Limb (tissue), 2 donors: ENCODE measurements around the gene DSG4.
"Not testable (repeated sequence)": the region's sequence is repeated elsewhere in the genome, so short reads cannot be mapped to it uniquely, and the experiment has no call there.

ENCODE experiments used
- DNase-seq, 2 donors: peaks; one replicate each; pipeline ENCODE4 v3.0.0-alpha.2; 2016; ENCODE audit errors: extremely low spot score in 2 of 2

DSG4 gene, protein sequence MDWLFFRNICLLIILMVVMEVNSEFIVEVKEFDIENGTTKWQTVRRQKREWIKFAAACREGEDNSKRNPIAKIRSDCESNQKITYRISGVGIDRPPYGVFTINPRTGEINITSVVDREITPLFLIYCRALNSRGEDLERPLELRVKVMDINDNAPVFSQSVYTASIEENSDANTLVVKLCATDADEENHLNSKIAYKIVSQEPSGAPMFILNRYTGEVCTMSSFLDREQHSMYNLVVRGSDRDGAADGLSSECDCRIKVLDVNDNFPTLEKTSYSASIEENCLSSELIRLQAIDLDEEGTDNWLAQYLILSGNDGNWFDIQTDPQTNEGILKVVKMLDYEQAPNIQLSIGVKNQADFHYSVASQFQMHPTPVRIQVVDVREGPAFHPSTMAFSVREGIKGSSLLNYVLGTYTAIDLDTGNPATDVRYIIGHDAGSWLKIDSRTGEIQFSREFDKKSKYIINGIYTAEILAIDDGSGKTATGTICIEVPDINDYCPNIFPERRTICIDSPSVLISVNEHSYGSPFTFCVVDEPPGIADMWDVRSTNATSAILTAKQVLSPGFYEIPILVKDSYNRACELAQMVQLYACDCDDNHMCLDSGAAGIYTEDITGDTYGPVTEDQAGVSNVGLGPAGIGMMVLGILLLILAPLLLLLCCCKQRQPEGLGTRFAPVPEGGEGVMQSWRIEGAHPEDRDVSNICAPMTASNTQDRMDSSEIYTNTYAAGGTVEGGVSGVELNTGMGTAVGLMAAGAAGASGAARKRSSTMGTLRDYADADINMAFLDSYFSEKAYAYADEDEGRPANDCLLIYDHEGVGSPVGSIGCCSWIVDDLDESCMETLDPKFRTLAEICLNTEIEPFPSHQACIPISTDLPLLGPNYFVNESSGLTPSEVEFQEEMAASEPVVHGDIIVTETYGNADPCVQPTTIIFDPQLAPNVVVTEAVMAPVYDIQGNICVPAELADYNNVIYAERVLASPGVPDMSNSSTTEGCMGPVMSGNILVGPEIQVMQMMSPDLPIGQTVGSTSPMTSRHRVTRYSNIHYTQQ

GRCh38 chr18:31376477-31376876 lies at the start of gene DSG4:
Gene DSG4 (plus strand): TSS chr18:31376777. CDS start chr18:31376912, 135 bp downstream.
- DNase-seq, result no peak

- no peak for DNase-seq
Measured at GRCh38 chr18:31329787-31330438, 46.7 kb upstream of the DSG4 start.

DNA sequence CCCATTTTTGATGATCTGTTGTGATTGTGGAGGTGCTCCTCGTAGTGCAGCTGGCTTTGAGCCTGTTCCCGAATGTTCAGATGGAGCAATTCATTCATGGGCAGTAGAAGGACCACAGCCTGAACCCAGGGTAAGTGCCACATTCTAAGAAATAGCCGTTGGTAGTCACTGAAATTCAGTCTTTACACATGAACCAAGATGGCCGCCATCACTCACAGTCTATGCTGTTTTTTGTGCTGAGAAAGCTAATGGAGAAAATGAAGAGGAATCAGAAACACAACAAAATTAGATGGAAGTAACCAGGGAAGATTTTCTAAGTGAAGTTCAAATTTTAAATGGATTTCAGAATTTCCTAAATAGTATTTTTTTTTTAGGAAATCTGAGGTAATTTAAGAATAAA lies 33.1 kb upstream of the DSG4 start:
- DNase-seq, result no peak

DNA sequence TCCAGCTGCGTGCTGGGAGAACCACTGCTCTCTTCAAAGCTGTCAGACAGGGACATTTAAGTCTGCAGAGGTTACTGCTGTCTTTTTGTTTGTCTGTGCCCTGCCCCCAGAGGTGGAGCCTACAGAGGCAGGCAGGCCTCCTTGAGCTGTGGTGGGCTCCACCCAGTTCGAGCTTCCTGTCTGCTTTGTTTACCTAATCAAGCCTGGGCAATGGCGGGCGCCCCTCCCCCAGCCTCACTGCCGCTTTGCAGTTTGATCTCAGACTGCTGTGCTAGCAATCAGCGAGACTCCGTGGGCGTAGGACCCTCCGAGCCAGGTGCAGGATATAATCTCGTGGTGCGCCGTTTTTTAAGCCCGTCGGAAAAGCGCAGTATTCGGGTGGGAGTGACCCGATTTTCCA lies 23.2 kb upstream of the DSG4 start:
- not testable (repeated sequence) for DNase-seq

DNA sequence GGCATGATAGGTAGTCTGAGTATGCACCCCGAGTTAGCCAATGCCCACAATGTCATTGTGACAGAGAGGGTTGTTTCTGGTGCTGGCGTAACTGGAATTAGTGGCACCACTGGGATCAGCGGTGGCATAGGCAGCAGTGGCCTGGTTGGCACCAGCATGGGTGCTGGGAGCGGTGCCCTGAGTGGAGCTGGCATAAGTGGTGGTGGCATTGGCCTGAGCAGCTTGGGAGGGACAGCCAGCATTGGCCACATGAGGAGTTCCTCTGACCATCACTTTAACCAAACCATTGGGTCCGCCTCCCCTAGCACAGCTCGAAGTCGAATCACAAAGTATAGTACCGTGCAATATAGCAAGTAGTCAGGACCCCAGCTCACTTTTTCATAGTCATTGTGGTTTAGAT lies 21.6 kb upstream of the DSG4 start:
- no peak for DNase-seq

DNA sequence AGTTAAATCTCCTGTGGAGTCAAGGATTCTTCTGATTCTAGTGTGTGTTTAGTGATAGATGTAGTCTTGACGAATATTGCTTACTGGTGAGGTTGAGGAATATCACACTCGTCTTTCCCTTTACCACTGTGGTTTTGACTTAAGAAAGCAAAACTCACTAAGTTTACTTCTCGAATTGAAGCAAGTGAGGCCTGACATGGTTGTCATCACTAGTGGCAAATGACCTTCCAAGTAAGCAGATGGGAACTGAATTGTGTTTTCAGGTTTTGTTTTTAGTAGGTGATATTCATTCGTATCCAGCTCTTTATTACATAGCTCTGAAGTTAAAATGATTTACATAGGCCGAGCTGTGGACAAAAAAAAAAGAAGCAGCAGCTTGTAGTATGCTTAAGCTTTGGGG lies 20.6 kb upstream of the DSG4 start:
- DNase-seq, result no peak

DNA sequence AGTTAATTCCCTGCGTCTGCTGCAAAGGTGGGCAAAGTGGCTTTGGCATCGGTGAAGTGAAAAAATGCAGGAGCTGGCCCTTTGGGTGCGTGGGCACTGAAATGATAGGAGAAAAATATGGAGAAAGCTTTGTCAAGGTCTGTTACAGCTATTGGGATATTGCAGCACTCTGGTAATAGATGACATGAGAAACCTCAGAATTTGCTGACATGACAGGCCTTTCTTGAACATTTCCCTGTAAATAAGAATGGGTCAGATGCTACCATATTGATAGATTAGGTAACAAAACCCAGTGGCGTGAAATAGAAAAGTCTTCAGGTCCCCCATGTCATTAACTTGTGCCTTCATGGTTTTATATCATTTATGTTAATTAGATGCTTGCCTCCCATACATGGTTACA lies 12.4 kb upstream of the DSG4 start:
- DNase-seq, result no peak

DNA sequence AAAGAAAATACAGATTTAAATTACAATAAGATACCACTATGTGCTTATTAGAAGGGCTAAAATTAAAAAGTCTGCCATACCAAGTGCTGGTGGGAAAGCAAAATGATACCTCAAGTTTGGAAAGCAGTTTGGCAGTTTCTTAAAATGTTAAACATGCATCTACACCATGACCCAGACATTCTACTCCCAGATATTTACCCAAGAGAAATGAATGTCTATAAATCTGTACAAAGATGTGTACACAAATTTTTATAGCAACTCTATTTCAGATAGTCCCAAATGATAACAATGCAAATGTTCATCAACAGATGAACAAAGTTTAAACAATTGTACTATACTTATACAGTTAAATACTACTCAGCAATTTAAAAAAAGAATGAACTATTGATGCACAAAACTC lies 7.1 kb upstream of the DSG4 start:
- DNase-seq, result no peak

DNA sequence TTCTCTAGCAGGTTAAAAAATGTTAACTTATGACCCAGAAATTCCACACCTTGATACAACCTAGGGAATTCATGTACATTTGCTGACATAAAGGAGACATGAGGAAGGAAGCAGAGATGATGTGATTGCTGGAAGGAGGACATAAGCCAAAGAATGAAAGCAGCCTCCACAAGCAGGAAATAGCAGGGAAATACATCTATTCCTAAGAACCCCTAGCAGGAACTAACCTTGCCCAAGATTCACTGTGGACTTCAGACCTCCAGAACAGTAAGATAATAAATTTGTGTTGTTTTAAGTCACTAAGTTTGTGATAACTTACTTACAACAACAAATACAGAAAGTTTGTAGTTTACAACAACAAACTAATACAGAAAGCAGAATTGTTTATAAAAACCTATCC lies 4.6 kb upstream of the DSG4 start:
- no peak for DNase-seq

- no peak for DNase-seq
Measured at GRCh38 chr18:31373641-31374040, 2.9 kb upstream of the DSG4 start.

GRCh38 chr18:31380912-31381311 lies 4.3 kb downstream of the DSG4 start:
- no peak for DNase-seq

GRCh38 chr18:31382107-31382506 lies 5.5 kb downstream of the DSG4 start:
- DNase-seq, result no peak

- DNase-seq, result no peak
Measured at GRCh38 chr18:31386741-31387140, 10.2 kb downstream of the DSG4 start.

DNA sequence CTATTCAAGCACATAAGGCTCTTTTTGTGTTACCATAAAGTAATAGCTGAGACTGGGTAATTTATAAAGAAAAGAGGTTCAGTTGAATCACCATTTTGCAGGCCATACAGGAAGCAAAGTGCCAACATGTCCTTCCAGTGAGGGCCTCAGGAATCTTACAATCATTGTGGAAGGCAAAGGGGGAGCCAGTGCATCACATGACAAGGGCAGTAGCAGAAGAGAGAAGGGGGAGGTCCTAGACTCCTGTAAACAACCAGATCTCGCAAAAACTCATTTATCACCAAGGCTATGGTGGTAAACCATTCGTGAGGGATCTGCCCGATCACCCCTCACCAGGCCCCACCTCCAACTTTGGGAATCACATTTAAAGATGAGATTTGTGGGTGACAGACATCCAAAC lies 16.7 kb downstream of the DSG4 start:
- no peak for DNase-seq

GRCh38 chr18:31396796-31397612 lies 20.4 kb downstream of the DSG4 start:
- DNase-seq, result no peak

GRCh38 chr18:31398191-31398590 lies 21.6 kb downstream of the DSG4 start:
- DNase-seq, result no peak

GRCh38 chr18:31399306-31400032 lies 22.9 kb downstream of the DSG4 start:
- no peak for DNase-seq

DNA sequence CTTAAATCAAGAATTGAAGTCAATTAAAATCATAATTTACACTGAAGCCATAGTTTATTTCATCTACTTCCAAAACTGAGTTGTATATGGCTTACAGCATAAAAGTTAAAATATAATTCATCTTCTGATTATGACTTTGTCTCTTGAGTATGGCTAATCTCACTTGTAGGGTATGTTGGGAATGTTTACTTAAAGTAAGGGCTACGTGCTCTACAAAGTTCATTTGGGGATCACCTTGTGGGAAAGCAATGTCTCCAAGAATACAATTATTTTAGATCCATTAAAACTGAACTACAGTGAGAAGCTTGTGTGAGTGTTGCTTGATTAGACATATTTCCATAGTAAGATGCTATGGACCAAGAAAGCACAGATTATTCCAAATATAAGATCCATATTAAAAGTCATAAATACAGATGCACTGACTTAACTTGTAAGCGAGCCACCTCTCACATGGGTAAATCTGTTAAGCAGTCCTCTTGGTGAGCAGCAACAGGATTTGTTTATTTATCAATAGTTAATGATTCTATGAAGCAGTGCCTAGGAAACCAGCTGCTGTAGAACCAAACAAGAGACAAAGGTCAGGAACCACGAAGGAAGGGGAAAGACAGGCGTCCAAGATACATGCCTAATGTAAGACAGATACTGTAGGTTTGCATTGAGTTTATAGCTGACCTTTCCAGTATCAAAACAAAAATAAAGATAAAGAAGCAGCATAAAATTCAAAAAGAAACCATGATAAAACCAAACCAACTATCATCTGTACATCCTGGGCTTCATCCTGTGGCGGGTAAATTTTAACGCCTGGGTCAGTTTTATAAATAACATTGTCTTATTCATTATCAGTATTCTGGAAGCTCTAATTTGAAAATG lies 24.8 kb downstream of the DSG4 start:
- no peak for DNase-seq

- no peak for DNase-seq
Measured at GRCh38 chr18:31402026-31402373, 25.4 kb downstream of the DSG4 start.
